GM12878 (cell line): ENCODE data around the gene VPS54.

Experiments
- FOXM1 ChIP-seq: IDR thresholded peaks from 2 replicates; pipeline ENCODE4 v1.6.1; 2012; ENCODE audit warnings: low read depth, mild to moderate bottlenecking, inconsistent platforms, low read length, moderate library complexity
- GATAD2B ChIP-seq: fragments of 450-650 bp; conservative IDR thresholded peaks from 2 replicates; pipeline ENCODE4 v1.6.1; 2017; ENCODE audit warnings: low read depth, mild to moderate bottlenecking, moderate library complexity
- HDAC2 ChIP-seq: fragments of 200-600 bp; sonication (generic); IDR thresholded peaks from 2 replicates; pipeline ENCODE4 v1.6.1; 2017
- MYB ChIP-seq: fragments of 150-350 bp; IDR thresholded peaks from 2 replicates; pipeline ENCODE4 v1.6.1; 2014; ENCODE audit warnings: mild to moderate bottlenecking, low read depth, low read length, borderline replicate concordance
- NBN ChIP-seq: fragments of 450-650 bp; IDR thresholded peaks from 2 replicates; pipeline ENCODE4 v1.6.1; 2016
- POLR2A ChIP-seq: IDR thresholded peaks from 2 replicates; pipeline ENCODE4 v1.6.1; 2011; ENCODE audit warnings: low read depth, mild to moderate bottlenecking, low read length
- TAF1 ChIP-seq: IDR thresholded peaks from 2 replicates; pipeline ENCODE4 v1.6.1; 2011; ENCODE audit warnings: mild to moderate bottlenecking, low read depth, low read length, borderline replicate concordance
- ZZZ3 ChIP-seq: IDR thresholded peaks from 2 replicates; pipeline ENCODE4 v1.6.1; 2011; ENCODE audit warnings: low read depth; ENCODE audit not compliant: control insufficient read depth, insufficient read length
- TF ChIP-seq, protein P1 (sequence below): IDR thresholded peaks from 2 replicates; pipeline ENCODE4 v1.6.1; 2011; ENCODE audit warnings: borderline replicate concordance, low read depth, mild to moderate bottlenecking, moderate library complexity, mixed read lengths, low read length; ENCODE audit not compliant: insufficient read depth; ENCODE audit errors: extremely low read length
- TF ChIP-seq, protein P2 (sequence below), 3 experiments: IDR thresholded peaks in 2 of 3; conservative IDR thresholded peaks in 1 of 3; 2 replicates each; pipeline ENCODE4 v1.5.1; 2011; ENCODE audit warnings: low read depth in 3 of 3, low read length in 3 of 3, mild to moderate bottlenecking in 3 of 3, control low read depth in 2 of 3, moderate library complexity in 2 of 3, inconsistent platforms in 1 of 3, mixed read lengths in 1 of 3; ENCODE audit not compliant: control insufficient read depth in 2 of 3, insufficient read depth in 1 of 3; ENCODE audit errors: extremely low read depth in 1 of 3

DNA sequence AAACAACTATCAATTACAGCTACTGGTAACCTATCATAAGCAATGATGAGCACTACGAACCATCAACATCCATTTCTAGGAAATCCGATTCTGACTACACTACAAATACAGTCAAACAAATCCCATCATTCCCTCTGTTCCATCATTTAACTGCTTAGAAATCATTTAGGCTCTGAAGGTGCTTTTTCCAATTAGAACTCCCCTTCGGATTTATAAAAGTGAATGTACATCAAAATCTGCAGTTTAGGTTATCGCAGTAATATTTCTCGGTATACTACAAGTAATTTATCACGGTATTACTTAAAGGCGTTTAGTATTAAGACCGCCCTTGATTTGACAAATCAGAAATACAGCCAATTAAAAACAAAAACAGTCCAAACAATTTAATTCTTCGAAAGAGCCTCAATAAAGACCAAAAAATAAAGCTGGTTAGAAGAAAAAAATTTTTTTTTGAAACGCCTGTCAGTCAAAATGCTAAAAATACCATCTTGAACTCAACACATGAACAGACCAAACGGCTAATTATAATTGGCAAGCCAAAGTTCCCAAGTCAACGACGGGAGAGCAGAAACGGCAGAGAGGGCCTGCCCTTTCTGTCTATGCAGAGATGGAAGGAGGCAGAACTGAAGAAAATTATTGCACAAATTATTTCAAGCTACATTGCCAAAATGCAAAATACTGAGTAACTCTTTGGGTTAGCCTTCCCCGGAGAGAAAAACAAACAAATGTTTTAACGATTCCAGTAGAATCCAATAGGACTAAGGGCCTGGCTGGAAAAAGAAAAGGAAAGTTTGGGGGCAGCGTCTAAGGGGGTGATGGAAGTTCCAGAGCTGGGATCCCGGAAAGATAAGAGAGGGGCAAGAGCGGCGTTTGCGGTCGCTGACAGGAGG, 1.2 kb downstream of the VPS54 start:
- no peak for TF ChIP-seq MYB
- TF ChIP-seq, protein P1, sequence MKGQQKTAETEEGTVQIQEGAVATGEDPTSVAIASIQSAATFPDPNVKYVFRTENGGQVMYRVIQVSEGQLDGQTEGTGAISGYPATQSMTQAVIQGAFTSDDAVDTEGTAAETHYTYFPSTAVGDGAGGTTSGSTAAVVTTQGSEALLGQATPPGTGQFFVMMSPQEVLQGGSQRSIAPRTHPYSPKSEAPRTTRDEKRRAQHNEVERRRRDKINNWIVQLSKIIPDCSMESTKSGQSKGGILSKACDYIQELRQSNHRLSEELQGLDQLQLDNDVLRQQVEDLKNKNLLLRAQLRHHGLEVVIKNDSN, result no peak
- TF ChIP-seq, protein P2, sequence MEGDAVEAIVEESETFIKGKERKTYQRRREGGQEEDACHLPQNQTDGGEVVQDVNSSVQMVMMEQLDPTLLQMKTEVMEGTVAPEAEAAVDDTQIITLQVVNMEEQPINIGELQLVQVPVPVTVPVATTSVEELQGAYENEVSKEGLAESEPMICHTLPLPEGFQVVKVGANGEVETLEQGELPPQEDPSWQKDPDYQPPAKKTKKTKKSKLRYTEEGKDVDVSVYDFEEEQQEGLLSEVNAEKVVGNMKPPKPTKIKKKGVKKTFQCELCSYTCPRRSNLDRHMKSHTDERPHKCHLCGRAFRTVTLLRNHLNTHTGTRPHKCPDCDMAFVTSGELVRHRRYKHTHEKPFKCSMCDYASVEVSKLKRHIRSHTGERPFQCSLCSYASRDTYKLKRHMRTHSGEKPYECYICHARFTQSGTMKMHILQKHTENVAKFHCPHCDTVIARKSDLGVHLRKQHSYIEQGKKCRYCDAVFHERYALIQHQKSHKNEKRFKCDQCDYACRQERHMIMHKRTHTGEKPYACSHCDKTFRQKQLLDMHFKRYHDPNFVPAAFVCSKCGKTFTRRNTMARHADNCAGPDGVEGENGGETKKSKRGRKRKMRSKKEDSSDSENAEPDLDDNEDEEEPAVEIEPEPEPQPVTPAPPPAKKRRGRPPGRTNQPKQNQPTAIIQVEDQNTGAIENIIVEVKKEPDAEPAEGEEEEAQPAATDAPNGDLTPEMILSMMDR (IDR thresholded peaks at IDR 0.05 in 2 of 3, conservative IDR thresholded peaks at IDR 0.05 in 1 of 3; ENCODE audit: control insufficient read depth in 2 of 3, extremely low read depth in 1 of 3, insufficient read depth in 1 of 3, low read depth in 3 of 3, low read length in 3 of 3), result no peak
- TF ChIP-seq ZZZ3, result no peak
- TF ChIP-seq POLR2A, result no peak
- TF ChIP-seq HDAC2, result no peak
- TF ChIP-seq TAF1, result no peak
- TF ChIP-seq GATAD2B, result no peak
- no peak for TF ChIP-seq FOXM1
- TF ChIP-seq NBN, result no peak
